Sigmoid colon (tissue), 4 donors: Measurements from ENCODE around the gene PXN.

Source experiments
- EP300 ChIP-seq, 4 donors: sonication (generic); formaldehyde crosslinking; IDR thresholded peaks; one replicate each; pipeline ENCODE4 v1.6.1; 2017; ENCODE audit warnings: antibody characterized with exemption in 4 of 4
- POLR2AphosphoS5 ChIP-seq, 4 donors: sonication (generic); formaldehyde crosslinking; IDR thresholded peaks; one replicate each; pipeline ENCODE4 v1.6.1; 2017; ENCODE audit warnings: antibody characterized with exemption in 4 of 4
- TF ChIP-seq, protein P1 (sequence below), 4 experiments: fragments of 450-650 bp in 3 of 4; fragments of 200-600 bp in 1 of 4; IDR thresholded peaks; one replicate each; pipeline ENCODE4 v1.5.1; 2016 to 2019; ENCODE audit warnings: antibody characterized with exemption in 4 of 4, mild to moderate bottlenecking in 3 of 4, moderate library complexity in 2 of 4

DNA sequence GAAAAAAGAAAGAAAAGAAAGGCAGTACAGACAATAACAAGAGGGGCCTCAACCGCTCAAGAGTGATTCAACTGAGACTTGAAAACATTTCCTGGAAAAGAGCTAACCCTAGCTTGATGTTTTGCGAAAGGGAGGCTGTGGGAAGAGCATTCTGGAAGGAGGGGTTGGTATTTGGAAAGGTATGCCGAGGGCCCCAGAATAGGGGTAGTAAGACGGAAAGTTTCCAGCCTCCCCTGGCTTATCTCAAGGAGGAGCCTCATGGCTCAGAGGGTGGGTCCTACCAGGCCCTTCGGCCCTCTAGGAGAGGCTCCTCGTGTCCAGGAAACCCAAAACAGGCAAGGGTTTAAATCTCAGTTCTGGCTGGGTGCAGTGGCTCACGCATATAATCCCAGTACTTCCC lies 17.8 kb upstream of the PXN start:
- TF ChIP-seq, protein P1, sequence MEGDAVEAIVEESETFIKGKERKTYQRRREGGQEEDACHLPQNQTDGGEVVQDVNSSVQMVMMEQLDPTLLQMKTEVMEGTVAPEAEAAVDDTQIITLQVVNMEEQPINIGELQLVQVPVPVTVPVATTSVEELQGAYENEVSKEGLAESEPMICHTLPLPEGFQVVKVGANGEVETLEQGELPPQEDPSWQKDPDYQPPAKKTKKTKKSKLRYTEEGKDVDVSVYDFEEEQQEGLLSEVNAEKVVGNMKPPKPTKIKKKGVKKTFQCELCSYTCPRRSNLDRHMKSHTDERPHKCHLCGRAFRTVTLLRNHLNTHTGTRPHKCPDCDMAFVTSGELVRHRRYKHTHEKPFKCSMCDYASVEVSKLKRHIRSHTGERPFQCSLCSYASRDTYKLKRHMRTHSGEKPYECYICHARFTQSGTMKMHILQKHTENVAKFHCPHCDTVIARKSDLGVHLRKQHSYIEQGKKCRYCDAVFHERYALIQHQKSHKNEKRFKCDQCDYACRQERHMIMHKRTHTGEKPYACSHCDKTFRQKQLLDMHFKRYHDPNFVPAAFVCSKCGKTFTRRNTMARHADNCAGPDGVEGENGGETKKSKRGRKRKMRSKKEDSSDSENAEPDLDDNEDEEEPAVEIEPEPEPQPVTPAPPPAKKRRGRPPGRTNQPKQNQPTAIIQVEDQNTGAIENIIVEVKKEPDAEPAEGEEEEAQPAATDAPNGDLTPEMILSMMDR (IDR thresholded peaks at IDR 0.05): no peak
- no peak for TF ChIP-seq EP300 (IDR thresholded peaks at IDR 0.05)
- TF ChIP-seq POLR2AphosphoS5 (IDR thresholded peaks at IDR 0.05): no peak
